ENCODE data around the gene CFAP77.

The CFAP77 gene

GRCh38 chr9:132583584-132584304 is 173.7 kb downstream of the CFAP77 start:
- TF ChIP-seq CTCF (IDR thresholded peaks at IDR 0.05; ENCODE audit: low read depth, low read length, missing control alignments): no peak
- H3K4me3 ChIP-seq (ENCODE audit: low read depth, low read length): no peak overlapping the region
- DNase-seq (ENCODE audit: low read depth): no peak
- in situ Hi-C loops (cut with HindIII; ENCODE audit: low sequenced_read_pairs): no loop called here

GRCh38 chr9:132584601-132585560 is 174.9 kb downstream of the CFAP77 start:
- in situ Hi-C loops (cut with HindIII; ENCODE audit: low sequenced_read_pairs): no loop called here
- H3K4me3 ChIP-seq (ENCODE audit: low read depth, low read length): no peak overlapping the region
- no peak for TF ChIP-seq CTCF (IDR thresholded peaks at IDR 0.05; ENCODE audit: low read depth, low read length, missing control alignments)
- no peak for DNase-seq (ENCODE audit: low read depth)

DNA sequence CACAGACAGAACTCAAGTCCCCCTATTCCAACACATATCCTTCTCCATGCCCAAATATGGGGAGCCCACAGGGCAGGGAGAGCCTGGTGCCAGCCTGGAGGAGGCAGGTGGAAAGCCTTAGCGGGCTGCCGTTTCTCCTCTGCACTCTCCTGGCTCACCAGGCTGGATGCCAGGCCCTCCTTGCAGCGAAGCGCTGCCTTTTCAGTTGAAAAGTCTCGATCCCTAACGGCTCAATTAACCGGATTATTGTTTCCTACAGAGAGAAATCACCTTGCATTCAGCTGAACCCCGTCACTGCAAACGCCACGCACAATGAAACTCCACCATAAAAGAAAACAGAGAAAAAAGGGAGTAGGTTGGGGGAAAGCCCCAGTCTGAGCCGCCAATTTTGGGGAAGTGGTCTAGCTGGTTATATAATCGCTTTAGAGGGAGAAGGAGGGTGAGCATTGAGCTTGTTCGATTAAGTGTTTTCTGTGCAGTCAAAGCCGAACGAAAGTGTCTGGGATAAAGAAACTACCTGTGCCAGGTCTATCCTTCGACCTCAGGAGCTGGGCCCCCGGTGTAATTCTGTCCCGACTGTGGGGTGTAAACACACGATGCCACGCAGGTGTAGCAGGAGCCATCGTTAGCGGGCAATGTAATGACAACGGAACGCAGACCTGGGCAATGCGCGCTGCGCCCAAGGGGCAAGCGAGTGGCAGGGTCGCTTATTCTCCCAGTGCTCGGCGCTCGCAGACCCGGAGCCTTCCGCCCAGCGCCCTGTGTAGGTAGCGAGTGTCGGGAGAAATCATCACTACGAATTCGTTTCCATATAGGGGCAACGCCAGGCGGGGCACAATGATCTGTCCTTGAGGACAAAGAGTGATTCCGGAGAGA is 176.2 kb downstream of the CFAP77 start:
- TF ChIP-seq CTCF (IDR thresholded peaks at IDR 0.05; ENCODE audit: low read depth, low read length, missing control alignments): no peak
- in situ Hi-C loops (cut with HindIII; ENCODE audit: low sequenced_read_pairs): no loop called here
- no peak overlapping the region for H3K4me3 ChIP-seq (ENCODE audit: low read depth, low read length)
- no peak for DNase-seq (ENCODE audit: low read depth)

GRCh38 chr9:132586830-132587591 is 177.0 kb downstream of the CFAP77 start:
- in situ Hi-C loops (cut with HindIII; ENCODE audit: low sequenced_read_pairs): no loop called here
- no peak overlapping the region for H3K4me3 ChIP-seq (ENCODE audit: low read depth, low read length)
- no peak for DNase-seq (ENCODE audit: low read depth)
- TF ChIP-seq CTCF (IDR thresholded peaks at IDR 0.05; ENCODE audit: low read depth, low read length, missing control alignments): no peak

GRCh38 chr9:132587592-132587955 is 177.6 kb downstream of the CFAP77 start:
- H3K4me3 ChIP-seq (ENCODE audit: low read depth, low read length): no peak overlapping the region
- DNase-seq (ENCODE audit: low read depth): no peak
- in situ Hi-C loops (cut with HindIII; ENCODE audit: low sequenced_read_pairs): no loop called here
- TF ChIP-seq CTCF (IDR thresholded peaks at IDR 0.05; ENCODE audit: low read depth, low read length, missing control alignments): no peak

All from astrocyte of the cerebellum (primary cell).